Peyer's patch (tissue), 4 donors: Measurements from ENCODE around the gene IGFLR1. TPM values are rescaled to one million over a fixed set of nuclear protein-coding genes. Genes with fewer than 3 reads are reported as not detected.
A peak's percentile ranks its signal among the peaks of the same experiment; 100 is the strongest.

Experiments
- DNase-seq, 3 donors: peaks; one replicate each; pipeline ENCODE4 v3.0.0-alpha.2; 2017 to 2019
- H3K27ac ChIP-seq, 4 donors: fragments of 200-600 bp; sonication (generic); one replicate each; pipeline ENCODE4 v1.5.1; 2016 to 2019
- H3K27me3 ChIP-seq, 2 donors: fragments of 200-600 bp; sonication (generic); one replicate each; pipeline ENCODE4 v1.5.1; 2019
- H3K36me3 ChIP-seq, 3 donors: fragments of 200-600 bp; sonication (generic); one replicate each; pipeline ENCODE4 v1.5.1; 2016 to 2019
- H3K4me1 ChIP-seq, 4 donors: fragments of 200-600 bp; sonication (generic); one replicate each; pipeline ENCODE4 v1.5.1; 2016 to 2019
- H3K4me3 ChIP-seq, 4 donors: fragments of 200-600 bp; sonication (generic); 1 replicate in 3 of 4; 2 replicates in 1 of 4; pipeline ENCODE4 v1.5.1; 2016 to 2019; ENCODE audit warnings: mild to moderate bottlenecking in 1 of 4
- H3K9me3 ChIP-seq, 4 donors: fragments of 200-600 bp; sonication (generic); one replicate each; pipeline ENCODE4 v1.5.1; 2016 to 2019; ENCODE audit warnings: mild to moderate bottlenecking in 1 of 4
- POLR2A ChIP-seq, 2 donors: fragments of 450-650 bp; IDR thresholded peaks; one replicate each; pipeline ENCODE4 v1.5.1; 2017; ENCODE audit warnings: antibody characterized with exemption in 2 of 2, mild to moderate bottlenecking in 2 of 2, moderate library complexity in 2 of 2
- total RNA-seq, 4 donors: library from RNA; depleted of rRNA; stranded (reverse); fragments of >200 nt; gene quantifications; one replicate each; pipeline ENCODE4 v1.1.0, GENCODE V29; 2016
- TF ChIP-seq, protein P1 (sequence below), 6 experiments: fragments of 450-650 bp in 4 of 6; fragments of 200-600 bp in 2 of 6; sonication (generic) in 1 of 6; IDR thresholded peaks; one replicate each; pipeline ENCODE4 v1.5.1; 2017 to 2019; ENCODE audit warnings: antibody characterized with exemption in 6 of 6, mild to moderate bottlenecking in 3 of 6, moderate library complexity in 1 of 6

Gene IGFLR1
- total RNA-seq, 4 donors from 2014 or later, result 8.3 to 14.2 (median 12.3) TPM

DNA sequence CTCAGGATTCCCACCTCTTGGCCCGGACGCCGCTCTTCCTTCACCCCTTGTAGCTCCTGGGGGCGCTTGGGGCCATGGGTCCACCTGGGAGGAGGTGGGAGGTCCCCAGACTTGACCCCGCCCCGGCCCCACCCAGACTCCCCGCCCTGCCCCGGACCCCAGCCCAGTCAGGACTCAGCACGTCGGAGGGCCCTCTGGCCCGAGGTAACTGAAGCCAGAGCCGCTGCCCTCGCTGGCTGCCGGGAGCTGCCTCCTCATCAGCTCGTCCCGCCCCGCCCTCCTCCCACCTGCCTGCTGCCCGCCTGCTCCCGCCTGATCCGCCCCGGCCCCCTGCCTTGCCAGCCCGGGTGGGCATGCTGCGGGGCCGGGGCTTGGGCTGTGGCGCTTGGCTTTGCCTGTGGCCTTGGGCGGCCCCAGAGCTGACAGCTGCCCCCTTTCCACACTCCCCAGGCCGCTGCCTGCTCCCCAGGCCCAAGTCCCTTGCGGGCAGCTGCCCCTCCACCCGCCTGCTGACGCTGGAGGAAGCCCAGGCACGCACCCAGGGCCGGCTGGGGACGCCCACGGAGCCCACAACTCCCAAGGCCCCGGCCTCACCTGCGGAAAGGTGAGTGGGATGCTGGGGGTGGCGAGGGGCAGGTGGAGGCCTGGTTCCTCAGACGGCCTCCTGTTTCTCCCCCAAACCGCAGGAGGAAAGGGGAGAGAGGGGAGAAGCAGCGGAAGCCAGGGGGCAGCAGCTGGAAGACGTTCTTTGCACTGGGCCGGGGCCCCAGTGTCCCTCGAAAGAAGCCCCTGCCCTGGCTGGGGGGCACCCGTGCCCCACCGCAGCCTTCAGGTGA lies 42.5 kb upstream of the IGFLR1 start:
- no peak for DNase-seq
- Histone ChIP-seq H3K36me3 (peaks cover 0 to 11% (median 0%) of the 10 kb centered on the region in 3 donors), H3K4me3 (no peak overlapping the region), H3K27ac (no peak overlapping the region), H3K27me3 (no peaks in the 10 kb centered on the region), H3K9me3 (no peaks in the 10 kb centered on the region), H3K4me1 (no peaks in the 10 kb centered on the region)
- TF ChIP-seq, protein P1, sequence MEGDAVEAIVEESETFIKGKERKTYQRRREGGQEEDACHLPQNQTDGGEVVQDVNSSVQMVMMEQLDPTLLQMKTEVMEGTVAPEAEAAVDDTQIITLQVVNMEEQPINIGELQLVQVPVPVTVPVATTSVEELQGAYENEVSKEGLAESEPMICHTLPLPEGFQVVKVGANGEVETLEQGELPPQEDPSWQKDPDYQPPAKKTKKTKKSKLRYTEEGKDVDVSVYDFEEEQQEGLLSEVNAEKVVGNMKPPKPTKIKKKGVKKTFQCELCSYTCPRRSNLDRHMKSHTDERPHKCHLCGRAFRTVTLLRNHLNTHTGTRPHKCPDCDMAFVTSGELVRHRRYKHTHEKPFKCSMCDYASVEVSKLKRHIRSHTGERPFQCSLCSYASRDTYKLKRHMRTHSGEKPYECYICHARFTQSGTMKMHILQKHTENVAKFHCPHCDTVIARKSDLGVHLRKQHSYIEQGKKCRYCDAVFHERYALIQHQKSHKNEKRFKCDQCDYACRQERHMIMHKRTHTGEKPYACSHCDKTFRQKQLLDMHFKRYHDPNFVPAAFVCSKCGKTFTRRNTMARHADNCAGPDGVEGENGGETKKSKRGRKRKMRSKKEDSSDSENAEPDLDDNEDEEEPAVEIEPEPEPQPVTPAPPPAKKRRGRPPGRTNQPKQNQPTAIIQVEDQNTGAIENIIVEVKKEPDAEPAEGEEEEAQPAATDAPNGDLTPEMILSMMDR (IDR thresholded peaks at IDR 0.05), result no peak
- TF ChIP-seq POLR2A (IDR thresholded peaks at IDR 0.05), result no peak

DNA sequence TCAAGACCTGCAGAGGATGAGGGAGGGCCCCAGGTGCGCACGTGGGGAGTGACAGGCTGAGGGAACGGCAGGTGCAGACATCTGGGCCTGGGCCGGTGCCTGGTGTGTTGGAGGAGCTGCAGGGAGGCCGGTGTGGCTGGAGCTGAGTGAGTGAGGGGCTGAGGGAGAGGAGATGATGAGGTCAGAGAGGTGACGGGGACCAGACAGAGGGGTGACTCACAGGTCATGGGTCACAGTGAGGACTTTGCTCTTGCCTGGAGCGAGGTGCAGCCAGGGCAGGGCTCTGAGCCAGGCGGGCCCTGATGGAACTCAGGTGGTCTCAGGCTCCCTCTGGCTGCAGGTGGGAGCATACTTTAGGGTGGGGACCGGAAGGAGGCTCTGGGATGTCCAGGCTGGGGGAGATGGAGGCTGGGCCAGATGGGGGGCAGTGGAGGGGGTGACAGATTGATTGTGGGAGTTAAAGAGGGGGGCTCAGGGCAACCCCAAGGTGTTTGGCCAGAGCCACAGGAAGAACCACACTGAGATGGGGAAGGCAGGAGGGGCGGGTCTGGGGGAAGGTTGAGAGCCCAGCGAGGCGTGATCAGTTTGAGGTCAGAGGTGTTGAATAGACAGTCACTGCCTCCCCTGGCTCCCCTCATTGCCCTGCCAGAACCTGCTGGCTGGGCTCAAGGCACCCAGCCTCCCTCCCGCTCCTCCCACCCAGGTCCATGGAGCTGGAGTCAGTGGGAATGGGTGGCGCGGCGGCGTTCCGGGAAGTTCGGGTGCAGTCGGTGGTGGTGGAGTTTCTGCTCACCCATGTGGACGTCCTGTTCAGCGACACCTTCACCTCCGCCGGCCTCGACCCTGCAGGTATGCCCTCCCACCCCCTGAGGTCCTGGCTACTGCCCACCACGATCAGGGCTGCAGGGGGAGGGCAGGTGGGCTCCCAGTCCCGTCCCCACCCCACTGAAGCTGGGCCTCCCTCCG lies 41.5 kb upstream of the IGFLR1 start:
- H3K27me3 ChIP-seq, result no peaks in the 10 kb centered on the region
- DNase-seq, result peak in 1 of 3 donors; percentile 40
- H3K9me3 ChIP-seq, result no peaks in the 10 kb centered on the region
- H3K4me3 ChIP-seq, result no peak overlapping the region
- peaks cover 0 to 11% (median 0%) of the 10 kb centered on the region in 3 donors for H3K36me3 ChIP-seq
- H3K4me1 ChIP-seq, result no peaks in the 10 kb centered on the region
- TF ChIP-seq, protein P1 (IDR thresholded peaks at IDR 0.05), result no peak
- TF ChIP-seq POLR2A (IDR thresholded peaks at IDR 0.05), result no peak
- no peak overlapping the region for H3K27ac ChIP-seq

DNA sequence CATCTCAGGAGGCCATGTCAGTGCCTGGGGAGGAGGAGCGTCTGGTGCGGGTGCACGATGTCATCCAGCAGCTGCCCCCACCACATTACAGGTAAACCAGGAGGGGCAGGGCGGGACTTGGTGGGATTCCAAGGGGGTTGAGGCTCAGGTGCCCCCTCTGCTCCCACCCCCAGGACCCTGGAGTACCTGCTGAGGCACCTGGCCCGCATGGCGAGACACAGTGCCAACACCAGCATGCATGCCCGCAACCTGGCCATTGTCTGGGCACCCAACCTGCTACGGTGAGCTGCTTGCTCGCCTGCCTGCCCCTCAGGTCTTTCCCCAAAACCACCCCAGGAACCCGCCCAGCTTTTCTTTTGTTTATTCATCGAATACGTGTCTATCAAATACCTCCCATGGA lies 40.3 kb upstream of the IGFLR1 start:
- H3K36me3 ChIP-seq, result peaks cover 0 to 11% (median 0%) of the 10 kb centered on the region in 3 donors
- H3K27me3 ChIP-seq, result no peaks in the 10 kb centered on the region
- H3K4me3 ChIP-seq, result no peak overlapping the region
- DNase-seq, result no peak
- no peak overlapping the region for H3K27ac ChIP-seq
- H3K4me1 ChIP-seq, result no peaks in the 10 kb centered on the region
- no peak for TF ChIP-seq POLR2A (IDR thresholded peaks at IDR 0.05)
- TF ChIP-seq, protein P1 (IDR thresholded peaks at IDR 0.05), result no peak
- no peaks in the 10 kb centered on the region for H3K9me3 ChIP-seq

DNA sequence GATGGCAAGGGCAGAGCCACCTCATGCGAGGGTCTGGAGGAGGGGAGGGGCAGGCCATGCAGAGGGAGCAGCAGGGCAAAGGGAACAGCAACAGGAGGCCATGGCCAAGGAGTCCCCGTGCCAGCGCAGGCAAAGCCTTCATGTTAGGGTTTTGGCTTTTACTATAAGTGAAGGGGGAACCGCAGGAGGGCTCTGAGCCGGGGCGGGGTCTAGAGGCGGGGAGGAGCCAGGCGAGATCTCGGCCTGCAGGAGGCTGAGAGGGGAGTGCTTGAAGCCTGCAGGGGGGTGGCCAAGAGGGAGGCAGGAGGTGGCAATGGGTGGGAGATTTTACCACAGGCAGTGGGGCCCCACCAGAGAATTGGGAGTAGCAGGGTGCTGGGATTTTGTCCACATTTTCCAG lies 39.4 kb upstream of the IGFLR1 start:
- Histone ChIP-seq H3K27me3 (no peaks in the 10 kb centered on the region), H3K9me3 (no peaks in the 10 kb centered on the region), H3K27ac (no peak overlapping the region), H3K4me3 (no peak overlapping the region), H3K4me1 (no peaks in the 10 kb centered on the region), H3K36me3 (peaks cover 0 to 11% (median 0%) of the 10 kb centered on the region in 3 donors)
- TF ChIP-seq, protein P1 (IDR thresholded peaks at IDR 0.05), result no peak
- no peak for TF ChIP-seq POLR2A (IDR thresholded peaks at IDR 0.05)
- no peak for DNase-seq

DNA sequence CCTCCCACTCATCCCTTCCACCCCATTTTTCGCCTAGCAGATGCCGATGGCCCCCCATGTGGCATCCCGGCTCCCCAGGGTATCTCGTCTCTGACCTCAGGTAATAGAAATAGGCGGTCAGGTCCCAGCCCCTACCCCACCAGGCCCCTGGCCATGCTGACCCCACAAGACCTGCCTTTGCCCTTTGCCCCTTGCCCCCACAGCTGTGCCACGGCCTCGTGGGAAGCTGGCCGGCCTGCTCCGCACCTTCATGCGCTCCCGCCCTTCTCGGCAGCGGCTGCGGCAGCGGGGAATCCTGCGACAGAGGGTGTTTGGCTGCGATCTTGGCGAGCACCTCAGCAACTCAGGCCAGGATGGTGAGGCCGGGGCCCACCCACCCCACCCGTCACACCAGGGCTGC lies 38.5 kb upstream of the IGFLR1 start:
- Histone ChIP-seq H3K4me1 (peaks cover 0 to 8% (median 2%) of the 10 kb centered on the region in 4 donors), H3K4me3 (no peak overlapping the region), H3K27me3 (no peaks in the 10 kb centered on the region), H3K36me3 (peaks cover 0 to 11% (median 0%) of the 10 kb centered on the region in 3 donors), H3K27ac (no peak overlapping the region), H3K9me3 (no peaks in the 10 kb centered on the region)
- TF ChIP-seq, protein P1 (IDR thresholded peaks at IDR 0.05), result no peak
- no peak for TF ChIP-seq POLR2A (IDR thresholded peaks at IDR 0.05)
- no peak for DNase-seq
